WTC11 (cell line): ENCODE results near the gene USP7.

Source experiments
- ATF6 ChIP-seq: sonication (generic); formaldehyde crosslinking; IDR thresholded peaks from 2 replicates; pipeline ENCODE4 v1.8.1; 2023; ENCODE audit warnings: mild to moderate bottlenecking, missing genetic modification reagents
- CBFB ChIP-seq: sonication (generic); formaldehyde crosslinking; IDR thresholded peaks from 2 replicates; pipeline ENCODE4 v1.8.1; 2022; ENCODE audit warnings: mild to moderate bottlenecking, low read depth, missing genetic modification reagents
- CREM ChIP-seq: sonication (generic); formaldehyde crosslinking; IDR thresholded peaks from 2 replicates; pipeline ENCODE4 v1.8.1; 2022; ENCODE audit warnings: mild to moderate bottlenecking, missing genetic modification reagents, moderate library complexity
- CTCF ChIP-seq: fragments of 200-600 bp; IDR thresholded peaks from 2 replicates; pipeline ENCODE4 v1.8.0; 2022; ENCODE audit warnings: antibody characterized with exemption
- ERG ChIP-seq: fragments of 250-450 bp; sonication (Bioruptor Pico); IDR thresholded peaks from 2 replicates; pipeline ENCODE4 v1.8.0; 2021; ENCODE audit warnings: mild to moderate bottlenecking
- ESRRA ChIP-seq: sonication (generic); formaldehyde crosslinking; IDR thresholded peaks from 2 replicates; pipeline ENCODE4 v1.8.1; 2022; ENCODE audit warnings: mild to moderate bottlenecking, missing genetic modification reagents, borderline replicate concordance
- FOXJ3 ChIP-seq: sonication (generic); formaldehyde crosslinking; IDR thresholded peaks from 2 replicates; pipeline ENCODE4 v1.9.0; 2021; ENCODE audit warnings: missing genetic modification reagents, mild to moderate bottlenecking, borderline replicate concordance
- IRF1 ChIP-seq: sonication (generic); formaldehyde crosslinking; IDR thresholded peaks from 2 replicates; pipeline ENCODE4 v1.8.0; 2023; ENCODE audit warnings: missing genetic modification reagents
- NR3C1 ChIP-seq: sonication (generic); formaldehyde crosslinking; conservative IDR thresholded peaks from 2 replicates; pipeline ENCODE4 v1.8.1; 2023; ENCODE audit warnings: low read depth, mild to moderate bottlenecking, missing genetic modification reagents
- ZBTB21 ChIP-seq: sonication (generic); formaldehyde crosslinking; IDR thresholded peaks from 2 replicates; pipeline ENCODE4 v1.8.1; 2023; ENCODE audit warnings: mild to moderate bottlenecking, missing genetic modification reagents, borderline replicate concordance
- ZNF232 ChIP-seq: sonication (generic); formaldehyde crosslinking; IDR thresholded peaks from 2 replicates; pipeline ENCODE4 v1.8.0; 2022; ENCODE audit warnings: mild to moderate bottlenecking, missing genetic modification reagents

GRCh38 chr16:9004183-9004582, 40.5 kb upstream of the USP7 start:
- TF ChIP-seq CTCF (no peak), CREM (CRISPR knock-in tag) (no peak), ATF6 (CRISPR knock-in tag) (no peak), ERG (CRISPR knock-in tag) (no peak), NR3C1 (no peak), ESRRA (CRISPR knock-in tag) (no peak), ZBTB21 (CRISPR knock-in tag) (no peak), FOXJ3 (no peak), ZNF232 (CRISPR knock-in tag) (no peak), CBFB (CRISPR knock-in tag) (no peak), IRF1 (CRISPR knock-in tag) (no peak)
